Upper lobe of left lung (tissue), 6 donors: Measurements from ENCODE around the gene DZIP1L. TPM values are rescaled to one million over a fixed set of nuclear protein-coding genes. Genes with fewer than 3 reads are reported as not detected.

Source experiments
- ATAC-seq, 2 donors: fragments of 200-7000 bp; cut with Tn5 transposase; one replicate each; pipeline ENCODE4 v1.9.1; 2022; ENCODE audit warnings: mild to moderate bottlenecking in 2 of 2, moderate library complexity in 2 of 2; ENCODE audit not compliant: low FRiP score in 2 of 2
- DNase-seq, 2 donors: peaks; one replicate each; pipeline ENCODE4 v3.0.0-alpha.2; 2019 to 2020
- H3K27ac ChIP-seq, 4 donors: fragments of 200-600 bp; sonication (generic); one replicate each; pipeline ENCODE4 v1.5.1; 2016 to 2019
- H3K27me3 ChIP-seq, 4 donors: fragments of 200-600 bp; sonication (generic); one replicate each; pipeline ENCODE4 v1.5.1; 2017 to 2019
- H3K36me3 ChIP-seq, 4 donors: fragments of 200-600 bp; sonication (generic); one replicate each; pipeline ENCODE4 v1.5.1; 2016 to 2019
- H3K4me1 ChIP-seq, 4 donors: fragments of 200-600 bp; sonication (generic); one replicate each; pipeline ENCODE4 v1.5.1; 2018 to 2019
- H3K4me3 ChIP-seq, 4 donors: fragments of 200-600 bp; sonication (generic); one replicate each; pipeline ENCODE4 v1.5.1; 2017 to 2019; ENCODE audit warnings: mild to moderate bottlenecking in 2 of 4, moderate library complexity in 1 of 4
- H3K9me3 ChIP-seq, 4 donors: fragments of 200-600 bp; sonication (generic); one replicate each; pipeline ENCODE4 v1.5.1; 2018 to 2019
- EP300 ChIP-seq, 4 donors: sonication (generic); formaldehyde crosslinking; IDR thresholded peaks; one replicate each; pipeline ENCODE4 v1.5.1; 2017; ENCODE audit warnings: antibody characterized with exemption in 4 of 4, control low read depth in 2 of 4
- POLR2A ChIP-seq, 4 donors: fragments of 450-650 bp; IDR thresholded peaks; one replicate each; pipeline ENCODE4 v1.5.1; 2016 to 2017; ENCODE audit warnings: antibody characterized with exemption in 4 of 4, mild to moderate bottlenecking in 2 of 4
- POLR2AphosphoS5 ChIP-seq, 2 donors: sonication (generic); formaldehyde crosslinking; IDR thresholded peaks; one replicate each; pipeline ENCODE4 v1.5.1; 2017; ENCODE audit warnings: antibody characterized with exemption in 2 of 2
- WGBS, 2 donors: methylation state at CpG; one replicate each; pipeline ENCODE4 v1.1.5; 2017 to 2018; 5-methylcytosine and 5-hydroxymethylcytosine counted together
- total RNA-seq, 6 donors: library from RNA; depleted of rRNA in 4 of 6; stranded (reverse); fragments of >200 nt in 4 of 6; gene quantifications; one replicate each; pipeline versions ENCODE4 v1.1.0 to v1.2.1, GENCODE V29; 2016 to 2021
- TF ChIP-seq, protein P1 (sequence below), 6 experiments: fragments of 450-650 bp in 4 of 6; fragments of 200-600 bp in 2 of 6; sonication (generic) in 2 of 6; IDR thresholded peaks; one replicate each; pipeline ENCODE4 v1.5.1; 2016 to 2019; ENCODE audit warnings: antibody characterized with exemption in 6 of 6
- donor health status: DM: no; HTN: no; CAD: no; lungs with moderate emphysema.
- donor health status: DM: no; HTN: yes; CAD: no; lungs with severe emphysema.

Gene DZIP1L
- total RNA-seq, 6 donors from 2014 or later: 15.9 to 97.4 (median 24.5) TPM

DNA sequence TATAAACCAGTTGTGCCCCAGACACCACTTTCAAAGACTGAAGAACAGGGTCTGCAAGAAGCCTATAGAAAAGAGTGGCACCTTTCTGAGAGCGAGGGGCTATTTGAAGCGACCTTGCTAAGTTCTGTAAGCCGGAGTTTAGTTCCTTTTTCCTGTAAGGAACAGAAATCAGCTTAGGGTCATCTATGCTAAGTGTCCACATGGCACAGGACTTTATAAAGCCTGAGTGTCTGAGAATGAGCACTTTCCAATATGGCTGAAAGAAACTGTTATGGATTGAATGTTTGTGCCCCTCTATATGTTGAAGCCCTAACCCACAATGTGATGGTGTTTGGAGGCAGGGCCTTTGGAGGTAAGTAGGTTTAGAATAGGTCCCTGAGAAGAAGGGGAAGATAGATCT lies 20.8 kb upstream of the DZIP1L start:
- ATAC-seq: peak; percentile 56 to 76

DNA sequence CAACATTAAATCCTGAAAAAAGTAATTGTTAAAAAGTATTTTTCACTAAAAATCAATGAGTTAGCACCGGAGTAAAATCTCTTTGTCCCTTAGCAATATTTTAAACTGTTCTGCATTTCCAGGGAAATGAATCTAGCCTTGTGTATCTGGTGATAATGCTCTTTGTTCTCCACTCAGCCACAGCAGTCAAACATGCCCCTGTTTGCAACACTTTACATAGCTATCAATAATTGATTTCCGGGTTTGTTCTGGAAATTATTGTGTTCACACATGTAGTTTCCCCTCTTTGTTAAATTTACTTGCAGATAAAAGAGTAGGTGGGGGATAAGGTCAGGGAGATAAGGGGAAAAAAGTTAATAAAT lies 20.4 kb upstream of the DZIP1L start:
- WGBS, 2 donors: 48 to 49% methylated on average over 2 of the region's 2 CpGs
- no peak for ATAC-seq
- peaks cover 0 to 18% (median 6%) of the 10 kb centered on the region in 4 donors for H3K4me1 ChIP-seq
- no peak for DNase-seq
- no peaks in the 10 kb centered on the region for H3K9me3 ChIP-seq
- H3K4me3 ChIP-seq: no peak overlapping the region
- TF ChIP-seq, protein P1, sequence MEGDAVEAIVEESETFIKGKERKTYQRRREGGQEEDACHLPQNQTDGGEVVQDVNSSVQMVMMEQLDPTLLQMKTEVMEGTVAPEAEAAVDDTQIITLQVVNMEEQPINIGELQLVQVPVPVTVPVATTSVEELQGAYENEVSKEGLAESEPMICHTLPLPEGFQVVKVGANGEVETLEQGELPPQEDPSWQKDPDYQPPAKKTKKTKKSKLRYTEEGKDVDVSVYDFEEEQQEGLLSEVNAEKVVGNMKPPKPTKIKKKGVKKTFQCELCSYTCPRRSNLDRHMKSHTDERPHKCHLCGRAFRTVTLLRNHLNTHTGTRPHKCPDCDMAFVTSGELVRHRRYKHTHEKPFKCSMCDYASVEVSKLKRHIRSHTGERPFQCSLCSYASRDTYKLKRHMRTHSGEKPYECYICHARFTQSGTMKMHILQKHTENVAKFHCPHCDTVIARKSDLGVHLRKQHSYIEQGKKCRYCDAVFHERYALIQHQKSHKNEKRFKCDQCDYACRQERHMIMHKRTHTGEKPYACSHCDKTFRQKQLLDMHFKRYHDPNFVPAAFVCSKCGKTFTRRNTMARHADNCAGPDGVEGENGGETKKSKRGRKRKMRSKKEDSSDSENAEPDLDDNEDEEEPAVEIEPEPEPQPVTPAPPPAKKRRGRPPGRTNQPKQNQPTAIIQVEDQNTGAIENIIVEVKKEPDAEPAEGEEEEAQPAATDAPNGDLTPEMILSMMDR (IDR thresholded peaks at IDR 0.05): no peak
- TF ChIP-seq POLR2AphosphoS5 (IDR thresholded peaks at IDR 0.05): no peak
- TF ChIP-seq POLR2A (IDR thresholded peaks at IDR 0.05): no peak
- no peak for TF ChIP-seq EP300 (IDR thresholded peaks at IDR 0.05)
- peak overlapping the region in 1 of 4 donors; percentile 40 for H3K27ac ChIP-seq
- H3K27me3 ChIP-seq: no peaks in the 10 kb centered on the region
- H3K36me3 ChIP-seq: no peaks in the 10 kb centered on the region

More for the DNA sequence above, 20.8 kb upstream of the DZIP1L start:
- WGBS, 2 donors: 50 to 66% methylated on average over 3 of the region's 3 CpGs
- no peak for DNase-seq
- TF ChIP-seq POLR2A (IDR thresholded peaks at IDR 0.05) (no peak), EP300 (IDR thresholded peaks at IDR 0.05) (no peak), POLR2AphosphoS5 (IDR thresholded peaks at IDR 0.05) (no peak)
- TF ChIP-seq, protein P1 (IDR thresholded peaks at IDR 0.05): no peak
- Histone ChIP-seq H3K4me1 (peaks cover 0 to 18% (median 6%) of the 10 kb centered on the region in 4 donors), H3K9me3 (no peaks in the 10 kb centered on the region), H3K27me3 (no peaks in the 10 kb centered on the region), H3K27ac (peak overlapping the region in 2 of 4 donors; percentile 40 to 49), H3K36me3 (no peaks in the 10 kb centered on the region), H3K4me3 (no peak overlapping the region)

DNA sequence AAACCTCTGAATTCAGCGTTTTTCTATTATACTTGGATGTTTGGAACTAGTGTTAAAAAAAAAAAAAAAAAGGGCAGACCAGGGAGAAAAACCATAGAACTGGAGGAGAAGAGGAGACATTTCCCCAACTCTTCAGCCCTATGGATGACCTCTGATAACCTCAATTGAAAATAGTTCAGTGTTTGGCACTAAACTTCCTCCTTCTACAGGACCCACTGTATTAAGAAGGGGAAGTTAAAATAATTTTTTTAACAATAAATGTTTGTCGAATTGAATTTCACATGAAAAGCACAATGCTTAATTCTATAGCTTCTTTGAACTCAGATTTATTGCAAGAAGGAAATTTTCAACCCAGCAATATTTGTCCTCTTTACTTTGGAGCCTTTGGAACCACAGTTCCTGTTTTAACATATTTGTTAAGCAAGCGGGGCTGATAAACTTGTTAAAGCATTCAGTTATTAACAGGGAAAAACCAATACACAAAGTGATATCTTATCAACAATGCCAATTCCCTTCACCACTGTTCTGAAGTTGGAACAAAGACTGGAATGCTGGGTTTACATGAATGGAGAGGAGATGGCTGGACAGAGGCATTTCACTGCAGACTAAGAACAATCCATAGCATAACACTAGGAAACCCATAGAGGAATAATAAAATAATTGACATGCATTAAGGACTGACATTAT lies 19.9 kb upstream of the DZIP1L start:
- H3K36me3 ChIP-seq: no peaks in the 10 kb centered on the region
- DNase-seq: no peak
- no peaks in the 10 kb centered on the region for H3K27me3 ChIP-seq
- peak overlapping the region in 1 of 4 donors; percentile 40 for H3K27ac ChIP-seq
- peaks cover 0 to 18% (median 6%) of the 10 kb centered on the region in 4 donors for H3K4me1 ChIP-seq
- ATAC-seq: peak in 1 of 2 donors; percentile 72
- TF ChIP-seq POLR2A (IDR thresholded peaks at IDR 0.05) (no peak), POLR2AphosphoS5 (IDR thresholded peaks at IDR 0.05) (no peak), EP300 (IDR thresholded peaks at IDR 0.05) (no peak)
- TF ChIP-seq, protein P1 (IDR thresholded peaks at IDR 0.05): no peak
- H3K9me3 ChIP-seq: no peaks in the 10 kb centered on the region
- 44 to 54% methylated on average over 3 of the region's 3 CpGs for WGBS, 2 donors
- no peak overlapping the region for H3K4me3 ChIP-seq

DNA sequence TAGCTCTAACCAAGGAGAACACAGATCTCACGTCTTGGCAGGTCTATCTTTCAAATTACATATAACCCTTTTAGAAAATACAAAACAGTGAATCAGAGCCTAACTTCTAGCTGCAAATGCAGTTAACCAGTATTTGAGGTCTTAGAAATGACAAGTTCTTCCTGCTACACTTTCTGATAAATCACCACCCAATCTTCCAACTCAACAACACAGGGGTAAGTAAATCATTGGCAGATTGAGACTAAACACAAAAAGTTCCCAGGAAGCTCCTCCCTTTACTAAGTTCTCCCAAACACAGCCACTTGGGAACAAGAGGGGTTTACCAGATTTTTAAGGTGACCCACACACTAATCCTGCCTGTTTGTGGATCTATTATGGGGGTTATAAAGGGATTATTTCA lies 16.8 kb upstream of the DZIP1L start, which contains the start of gene A4GNT:
Gene A4GNT, minus strand, starts transcription at position 152 of the 400 bp plus-strand sequence. CDS start 1,134 bp downstream, outside the sequence.
- no peak for DNase-seq
- H3K27me3 ChIP-seq: no peaks in the 10 kb centered on the region
- H3K36me3 ChIP-seq: no peaks in the 10 kb centered on the region
- no peak within 1 kb of the TSS for H3K4me3 ChIP-seq
- TF ChIP-seq, protein P1 (IDR thresholded peaks at IDR 0.05): no peak
- TF ChIP-seq EP300 (IDR thresholded peaks at IDR 0.05) (no peak), POLR2AphosphoS5 (IDR thresholded peaks at IDR 0.05) (no peak), POLR2A (IDR thresholded peaks at IDR 0.05) (no peak)
- no peaks in the 10 kb centered on the region for H3K9me3 ChIP-seq
- peaks cover 0 to 12% (median 4%) of the 10 kb centered on the region in 4 donors for H3K4me1 ChIP-seq
- H3K27ac ChIP-seq: no peak within 1 kb of the TSS
- WGBS, 2 donors: 86 to 100% methylated on average over 1 of the region's 1 CpG
- ATAC-seq: no peak
